ENCODE data around the gene FLNA.
"Not testable (repeated sequence)": the region's sequence is repeated elsewhere in the genome, so short reads cannot be mapped to it uniquely, and the experiment has no call there.

The FLNA gene

GRCh38 chrX:154348646-154349358 lies 25.6 kb downstream of the FLNA start:
- Histone ChIP-seq H3K9me3 (ENCODE audit: control insufficient read depth, insufficient read depth, low read depth, low read length) (peaks cover 15% of the 10 kb centered on the region; the same call in 1 of the 2 replicates), H3K4me1 (ENCODE audit: control insufficient read depth, insufficient read depth, low read length) (peaks cover 4% of the 10 kb centered on the region; the same call in 1 of the 2 replicates), H3K9ac (ENCODE audit: low read length) (no peak overlapping the region), H3K4me3 (ENCODE audit: low read depth, low read length) (no peak overlapping the region), H3K27ac (ENCODE audit: low read depth, low read length) (no peak overlapping the region), H3K36me3 (ENCODE audit: control insufficient read depth, insufficient read depth, low read length) (peaks cover 58% of the 10 kb centered on the region), H3K27me3 (ENCODE audit: control insufficient read depth, insufficient read depth, low read length) (no peaks in the 10 kb centered on the region)

- Histone ChIP-seq H3K27me3 (ENCODE audit: control insufficient read depth, insufficient read depth, low read length) (no peaks in the 10 kb centered on the region), H3K9me3 (ENCODE audit: control insufficient read depth, insufficient read depth, low read depth, low read length) (peaks cover 14% of the 10 kb centered on the region; the same call in 1 of the 2 replicates), H3K9ac (ENCODE audit: low read length) (no peak overlapping the region), H3K36me3 (ENCODE audit: control insufficient read depth, insufficient read depth, low read length) (peaks cover 52% of the 10 kb centered on the region), H3K4me1 (ENCODE audit: control insufficient read depth, insufficient read depth, low read length) (peaks cover 4% of the 10 kb centered on the region; the same call in 1 of the 2 replicates), H3K4me3 (ENCODE audit: low read depth, low read length) (no peak overlapping the region), H3K27ac (ENCODE audit: low read depth, low read length) (no peak overlapping the region)
These were observed 26.3 kb downstream of the FLNA start for GRCh38 chrX:154348114-154348531.

- H3K27me3 ChIP-seq (ENCODE audit: control insufficient read depth, insufficient read depth, low read length), result not testable (repeated sequence)
These were observed 30.8 kb downstream of the FLNA start for GRCh38 chrX:154343620-154344019.

GRCh38 chrX:154343063-154343462 lies 31.4 kb downstream of the FLNA start:
- not testable (repeated sequence) for H3K27me3 ChIP-seq (ENCODE audit: control insufficient read depth, insufficient read depth, low read length); H3K9ac ChIP-seq (ENCODE audit: low read length); H3K9me3 ChIP-seq (ENCODE audit: control insufficient read depth, insufficient read depth, low read depth, low read length); H3K4me1 ChIP-seq (ENCODE audit: control insufficient read depth, insufficient read depth, low read length); H3K27ac ChIP-seq (ENCODE audit: low read depth, low read length); H3K36me3 ChIP-seq (ENCODE audit: control insufficient read depth, insufficient read depth, low read length); H3K4me3 ChIP-seq (ENCODE audit: low read depth, low read length)

More at GRCh38 chrX:154343620-154344019, 30.8 kb downstream of the FLNA start:
- not testable (repeated sequence) for H3K4me1 ChIP-seq (ENCODE audit: control insufficient read depth, insufficient read depth, low read length); H3K9me3 ChIP-seq (ENCODE audit: control insufficient read depth, insufficient read depth, low read depth, low read length); H3K27ac ChIP-seq (ENCODE audit: low read depth, low read length); H3K4me3 ChIP-seq (ENCODE audit: low read depth, low read length); H3K36me3 ChIP-seq (ENCODE audit: control insufficient read depth, insufficient read depth, low read length); H3K9ac ChIP-seq (ENCODE audit: low read length)

GRCh38 chrX:154341399-154342298 lies 32.8 kb downstream of the FLNA start:
- H3K4me3 ChIP-seq (ENCODE audit: low read depth, low read length); H3K9ac ChIP-seq (ENCODE audit: low read length); H3K36me3 ChIP-seq (ENCODE audit: control insufficient read depth, insufficient read depth, low read length); H3K4me1 ChIP-seq (ENCODE audit: control insufficient read depth, insufficient read depth, low read length); H3K27me3 ChIP-seq (ENCODE audit: control insufficient read depth, insufficient read depth, low read length); H3K27ac ChIP-seq (ENCODE audit: low read depth, low read length); H3K9me3 ChIP-seq (ENCODE audit: control insufficient read depth, insufficient read depth, low read depth, low read length): not testable (repeated sequence)

- no peak overlapping the region for H3K9ac ChIP-seq (ENCODE audit: low read length)
- H3K4me1 ChIP-seq (ENCODE audit: control insufficient read depth, insufficient read depth, low read length), result no peaks in the 10 kb centered on the region
- peaks cover 16% of the 10 kb centered on the region; the same call in 1 of the 2 replicates for H3K9me3 ChIP-seq (ENCODE audit: control insufficient read depth, insufficient read depth, low read depth, low read length)
- H3K27me3 ChIP-seq (ENCODE audit: control insufficient read depth, insufficient read depth, low read length), result no peaks in the 10 kb centered on the region
- no peak overlapping the region for H3K4me3 ChIP-seq (ENCODE audit: low read depth, low read length)
- no peak overlapping the region for H3K27ac ChIP-seq (ENCODE audit: low read depth, low read length)
- H3K36me3 ChIP-seq (ENCODE audit: control insufficient read depth, insufficient read depth, low read length), result no peaks in the 10 kb centered on the region
These were observed 39.9 kb downstream of the FLNA start for GRCh38 chrX:154334496-154334895.

GRCh38 chrX:154333837-154334271 lies 40.6 kb downstream of the FLNA start:
- H3K9ac ChIP-seq (ENCODE audit: low read length), result no peak overlapping the region
- no peaks in the 10 kb centered on the region for H3K27me3 ChIP-seq (ENCODE audit: control insufficient read depth, insufficient read depth, low read length)
- H3K4me1 ChIP-seq (ENCODE audit: control insufficient read depth, insufficient read depth, low read length), result no peaks in the 10 kb centered on the region
- H3K36me3 ChIP-seq (ENCODE audit: control insufficient read depth, insufficient read depth, low read length), result no peaks in the 10 kb centered on the region
- H3K9me3 ChIP-seq (ENCODE audit: control insufficient read depth, insufficient read depth, low read depth, low read length), result peaks cover 16% of the 10 kb centered on the region; the same call in 1 of the 2 replicates
- H3K4me3 ChIP-seq (ENCODE audit: low read depth, low read length), result no peak overlapping the region
- no peak overlapping the region for H3K27ac ChIP-seq (ENCODE audit: low read depth, low read length)

GRCh38 chrX:154333116-154333515 lies 41.3 kb downstream of the FLNA start:
- Histone ChIP-seq H3K27me3 (ENCODE audit: control insufficient read depth, insufficient read depth, low read length) (no peaks in the 10 kb centered on the region), H3K4me3 (ENCODE audit: low read depth, low read length) (no peak overlapping the region), H3K4me1 (ENCODE audit: control insufficient read depth, insufficient read depth, low read length) (no peaks in the 10 kb centered on the region), H3K27ac (ENCODE audit: low read depth, low read length) (no peak overlapping the region), H3K36me3 (ENCODE audit: control insufficient read depth, insufficient read depth, low read length) (no peaks in the 10 kb centered on the region), H3K9me3 (ENCODE audit: control insufficient read depth, insufficient read depth, low read depth, low read length) (peaks cover 16% of the 10 kb centered on the region; the same call in 1 of the 2 replicates), H3K9ac (ENCODE audit: low read length) (no peak overlapping the region)

GRCh38 chrX:154332561-154332960 lies 41.9 kb downstream of the FLNA start:
- Histone ChIP-seq H3K4me3 (ENCODE audit: low read depth, low read length) (no peak overlapping the region), H3K9ac (ENCODE audit: low read length) (no peak overlapping the region), H3K9me3 (ENCODE audit: control insufficient read depth, insufficient read depth, low read depth, low read length) (peaks cover 17% of the 10 kb centered on the region; the same call in 1 of the 2 replicates), H3K27me3 (ENCODE audit: control insufficient read depth, insufficient read depth, low read length) (no peaks in the 10 kb centered on the region), H3K4me1 (ENCODE audit: control insufficient read depth, insufficient read depth, low read length) (no peaks in the 10 kb centered on the region), H3K27ac (ENCODE audit: low read depth, low read length) (no peak overlapping the region), H3K36me3 (ENCODE audit: control insufficient read depth, insufficient read depth, low read length) (no peaks in the 10 kb centered on the region)

- Histone ChIP-seq H3K9ac (ENCODE audit: low read length) (no peak overlapping the region), H3K4me1 (ENCODE audit: control insufficient read depth, insufficient read depth, low read length) (peaks cover 3% of the 10 kb centered on the region; the same call in 1 of the 2 replicates)
These were observed 45.1 kb downstream of the FLNA start for GRCh38 chrX:154329294-154329693.

GRCh38 chrX:154328646-154329045 lies 45.8 kb downstream of the FLNA start:
- H3K4me3 ChIP-seq (ENCODE audit: low read depth, low read length), result no peak overlapping the region
- H3K27me3 ChIP-seq (ENCODE audit: control insufficient read depth, insufficient read depth, low read length), result peaks cover 5% of the 10 kb centered on the region; the same call in 1 of the 2 replicates
- H3K9me3 ChIP-seq (ENCODE audit: control insufficient read depth, insufficient read depth, low read depth, low read length), result peaks cover 16% of the 10 kb centered on the region; the same call in 1 of the 2 replicates
- H3K9ac ChIP-seq (ENCODE audit: low read length), result no peak overlapping the region
- peaks cover 3% of the 10 kb centered on the region; the same call in 1 of the 2 replicates for H3K4me1 ChIP-seq (ENCODE audit: control insufficient read depth, insufficient read depth, low read length)
- no peaks in the 10 kb centered on the region for H3K36me3 ChIP-seq (ENCODE audit: control insufficient read depth, insufficient read depth, low read length)
- H3K27ac ChIP-seq (ENCODE audit: low read depth, low read length), result no peak overlapping the region

More at GRCh38 chrX:154329294-154329693, 45.1 kb downstream of the FLNA start:
- Histone ChIP-seq H3K4me3 (ENCODE audit: low read depth, low read length) (no peak overlapping the region), H3K9me3 (ENCODE audit: control insufficient read depth, insufficient read depth, low read depth, low read length) (peaks cover 18% of the 10 kb centered on the region; the same call in 1 of the 2 replicates), H3K27me3 (ENCODE audit: control insufficient read depth, insufficient read depth, low read length) (0 out of 2 replicates have a peak, but pooled peaks cover 4% of the 10 kb centered on the region), H3K36me3 (ENCODE audit: control insufficient read depth, insufficient read depth, low read length) (no peaks in the 10 kb centered on the region), H3K27ac (ENCODE audit: low read depth, low read length) (no peak overlapping the region)
